ENCODE data around the gene MYO7B.

Gene MYO7B

DNA sequence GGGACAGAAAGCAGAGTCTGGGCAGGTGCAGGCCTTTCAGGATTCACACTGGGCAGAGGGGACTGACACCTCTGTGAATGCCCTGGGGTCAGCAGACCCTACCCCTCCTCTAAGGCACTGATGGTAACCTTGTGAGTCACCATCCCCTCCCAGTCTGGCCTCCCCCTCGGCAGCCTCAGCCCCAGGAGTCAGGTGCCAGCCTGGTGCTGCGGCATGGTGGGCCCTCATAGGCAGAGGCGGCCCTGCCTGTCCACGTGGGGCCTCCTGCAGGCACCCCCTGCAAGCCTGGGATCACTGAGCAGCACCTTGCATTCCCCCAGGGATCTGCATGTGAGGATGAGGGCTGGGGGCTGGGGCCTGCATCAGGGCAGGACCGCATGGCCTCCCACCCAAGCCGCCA lies 105.7 kb downstream of the MYO7B start:
- H3K4me1 ChIP-seq (ENCODE audit: insufficient read depth, poor library complexity, severe bottlenecking) = peaks cover 12% of the 10 kb centered on the region
- H3K36me3 ChIP-seq (ENCODE audit: low read depth) = no peaks in the 10 kb centered on the region
- H3K27me3 ChIP-seq (ENCODE audit: insufficient read depth, poor library complexity, severe bottlenecking) = no peaks in the 10 kb centered on the region
- TF ChIP-seq, protein P1, sequence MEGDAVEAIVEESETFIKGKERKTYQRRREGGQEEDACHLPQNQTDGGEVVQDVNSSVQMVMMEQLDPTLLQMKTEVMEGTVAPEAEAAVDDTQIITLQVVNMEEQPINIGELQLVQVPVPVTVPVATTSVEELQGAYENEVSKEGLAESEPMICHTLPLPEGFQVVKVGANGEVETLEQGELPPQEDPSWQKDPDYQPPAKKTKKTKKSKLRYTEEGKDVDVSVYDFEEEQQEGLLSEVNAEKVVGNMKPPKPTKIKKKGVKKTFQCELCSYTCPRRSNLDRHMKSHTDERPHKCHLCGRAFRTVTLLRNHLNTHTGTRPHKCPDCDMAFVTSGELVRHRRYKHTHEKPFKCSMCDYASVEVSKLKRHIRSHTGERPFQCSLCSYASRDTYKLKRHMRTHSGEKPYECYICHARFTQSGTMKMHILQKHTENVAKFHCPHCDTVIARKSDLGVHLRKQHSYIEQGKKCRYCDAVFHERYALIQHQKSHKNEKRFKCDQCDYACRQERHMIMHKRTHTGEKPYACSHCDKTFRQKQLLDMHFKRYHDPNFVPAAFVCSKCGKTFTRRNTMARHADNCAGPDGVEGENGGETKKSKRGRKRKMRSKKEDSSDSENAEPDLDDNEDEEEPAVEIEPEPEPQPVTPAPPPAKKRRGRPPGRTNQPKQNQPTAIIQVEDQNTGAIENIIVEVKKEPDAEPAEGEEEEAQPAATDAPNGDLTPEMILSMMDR (IDR thresholded peaks at IDR 0.05; ENCODE audit: poor library complexity, severe bottlenecking) = no peak
- no peaks in the 10 kb centered on the region for H3K9me3 ChIP-seq (ENCODE audit: severe bottlenecking)
- no peak for ATAC-seq (ENCODE audit: low read depth)
- no peak for DNase-seq (ENCODE audit: low spot score)
- no peak overlapping the region for H3K27ac ChIP-seq (ENCODE audit: poor library complexity, severe bottlenecking)
- H3K4me3 ChIP-seq (ENCODE audit: severe bottlenecking) = no peak overlapping the region

GRCh38 chr2:127641846-127642507 lies 106.5 kb downstream of the MYO7B start:
- Histone ChIP-seq H3K27ac (ENCODE audit: poor library complexity, severe bottlenecking) (no peak overlapping the region), H3K36me3 (ENCODE audit: low read depth) (no peaks in the 10 kb centered on the region), H3K4me1 (ENCODE audit: insufficient read depth, poor library complexity, severe bottlenecking) (peaks cover 17% of the 10 kb centered on the region), H3K4me3 (ENCODE audit: severe bottlenecking) (no peak overlapping the region), H3K9me3 (ENCODE audit: severe bottlenecking) (no peaks in the 10 kb centered on the region), H3K27me3 (ENCODE audit: insufficient read depth, poor library complexity, severe bottlenecking) (no peaks in the 10 kb centered on the region)
- ATAC-seq (ENCODE audit: low read depth) (no peak), DNase-seq (ENCODE audit: low spot score) (no peak)
- TF ChIP-seq, protein P1 (IDR thresholded peaks at IDR 0.05; ENCODE audit: poor library complexity, severe bottlenecking) = no peak

- H3K27ac ChIP-seq (ENCODE audit: poor library complexity, severe bottlenecking) = no peak overlapping the region
- no peak for ATAC-seq (ENCODE audit: low read depth)
- H3K27me3 ChIP-seq (ENCODE audit: insufficient read depth, poor library complexity, severe bottlenecking) = no peaks in the 10 kb centered on the region
- H3K4me1 ChIP-seq (ENCODE audit: insufficient read depth, poor library complexity, severe bottlenecking) = peaks cover 14% of the 10 kb centered on the region
- no peak overlapping the region for H3K4me3 ChIP-seq (ENCODE audit: severe bottlenecking)
- no peaks in the 10 kb centered on the region for H3K9me3 ChIP-seq (ENCODE audit: severe bottlenecking)
- TF ChIP-seq, protein P1 (IDR thresholded peaks at IDR 0.05; ENCODE audit: poor library complexity, severe bottlenecking) = no peak
- DNase-seq (ENCODE audit: low spot score) = no peak
- H3K36me3 ChIP-seq (ENCODE audit: low read depth) = no peaks in the 10 kb centered on the region
Observed at GRCh38 chr2:127642706-127643438, 107.4 kb downstream of the MYO7B start.

- Histone ChIP-seq H3K27ac (ENCODE audit: poor library complexity, severe bottlenecking) (no peak overlapping the region), H3K27me3 (ENCODE audit: insufficient read depth, poor library complexity, severe bottlenecking) (no peaks in the 10 kb centered on the region), H3K9me3 (ENCODE audit: severe bottlenecking) (no peaks in the 10 kb centered on the region), H3K4me1 (ENCODE audit: insufficient read depth, poor library complexity, severe bottlenecking) (peaks cover 11% of the 10 kb centered on the region), H3K4me3 (ENCODE audit: severe bottlenecking) (no peak overlapping the region), H3K36me3 (ENCODE audit: low read depth) (no peaks in the 10 kb centered on the region)
- no peak for DNase-seq (ENCODE audit: low spot score)
- TF ChIP-seq, protein P1 (IDR thresholded peaks at IDR 0.05; ENCODE audit: poor library complexity, severe bottlenecking) = no peak
- ATAC-seq (ENCODE audit: low read depth) = no peak
Observed at GRCh38 chr2:127643439-127644065, 108.1 kb downstream of the MYO7B start.
